ENCODE data around the gene CPLX3. TPM values are rescaled to one million over a fixed set of nuclear protein-coding genes. Genes with fewer than 3 reads are reported as not detected.
A peak's percentile ranks its signal among the peaks of the same experiment; 100 is the strongest.
"Not testable (repeated sequence)": the region's sequence is repeated elsewhere in the genome, so short reads cannot be mapped to it uniquely, and the experiment has no call there.

CPLX3 gene
- polyA plus RNA-seq, 4 donors = 1.1 TPM; not detected in 3

DNA sequence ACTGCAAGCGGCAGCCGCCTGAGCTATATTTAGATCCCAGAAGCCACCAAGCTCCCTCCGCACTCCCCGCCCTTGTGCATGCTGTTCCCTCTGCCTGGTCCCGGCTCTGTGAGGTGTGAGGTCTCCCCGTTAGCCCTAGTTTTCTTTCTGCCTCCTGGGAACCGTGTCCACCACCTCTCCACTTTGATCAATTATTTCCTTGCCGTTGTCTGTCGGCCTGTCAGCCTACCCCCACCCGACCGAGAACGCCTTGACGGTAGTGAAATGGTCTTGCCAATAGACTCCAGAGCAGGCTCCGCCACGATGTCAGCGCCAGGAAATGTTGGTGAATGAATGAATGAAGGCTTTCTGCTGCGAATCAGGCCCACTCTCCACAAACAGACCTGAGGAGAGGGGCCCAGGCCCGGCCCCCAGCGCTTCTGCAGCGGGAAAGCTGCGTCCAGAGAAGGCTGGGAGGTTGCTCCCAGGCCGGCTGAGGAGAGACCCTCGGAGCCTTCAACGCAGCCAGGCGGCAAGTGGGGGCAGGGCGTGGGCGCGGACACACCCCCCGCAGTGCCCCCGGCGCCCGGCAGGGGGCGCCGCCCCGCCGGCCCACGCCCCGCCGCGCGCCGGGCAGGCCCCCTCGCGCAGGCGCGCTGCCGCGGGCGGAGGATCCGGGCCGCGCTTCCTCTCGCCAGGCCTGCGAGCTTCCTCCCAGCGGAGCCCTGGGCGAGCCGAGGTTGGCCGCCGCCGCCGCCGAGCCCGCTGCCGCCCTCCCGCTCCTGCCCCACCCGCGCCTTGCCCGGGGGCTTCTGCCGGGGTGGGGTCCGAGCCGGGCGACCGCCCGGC lies 44.8 kb upstream of the CPLX3 start, which contains the start of gene CSK:
TSS of gene CSK (plus strand) at position 650 of the 828 bp plus-strand sequence. CDS start 16,218 bp downstream, outside the sequence.
- Histone ChIP-seq H3K27ac (ENCODE audit: low read depth in 1 of 3, low read length in 2 of 3) (peak within 1 kb of the TSS; percentile 47 to 89 (median 83)), H3K36me3 (ENCODE audit: control insufficient read depth in 3 of 3, insufficient read depth in 2 of 3, low read depth in 1 of 3, low read length in 3 of 3) (peaks cover 0 to 34% (median 0%) of the 10 kb centered on the region in 3 donors), H3K4me1 (ENCODE audit: control insufficient read depth in 3 of 3, insufficient read depth in 2 of 3, low read depth in 1 of 3, low read length in 2 of 3) (peaks cover 12 to 78% (median 30%) of the 10 kb centered on the region in 3 donors), H3K9me3 (ENCODE audit: control insufficient read depth in 2 of 2, insufficient read depth in 1 of 2, low read depth in 1 of 2, low read length in 1 of 2) (no peaks in the 10 kb centered on the region), H3K4me3 (ENCODE audit: low read depth in 1 of 3, low read length in 3 of 3) (peak within 1 kb of the TSS; percentile 84 to 90 (median 88)), H3K27me3 (ENCODE audit: control insufficient read depth in 3 of 3, insufficient read depth in 3 of 3, low read length in 3 of 3) (no peaks in the 10 kb centered on the region)
- 0 to 1% (median 1%) methylated on average over 34 to 74 of the region's 74 CpGs for WGBS, 3 donors
- FAIRE-seq = no peak
- peak; percentile 75 to 85 for DNase-seq

DNA sequence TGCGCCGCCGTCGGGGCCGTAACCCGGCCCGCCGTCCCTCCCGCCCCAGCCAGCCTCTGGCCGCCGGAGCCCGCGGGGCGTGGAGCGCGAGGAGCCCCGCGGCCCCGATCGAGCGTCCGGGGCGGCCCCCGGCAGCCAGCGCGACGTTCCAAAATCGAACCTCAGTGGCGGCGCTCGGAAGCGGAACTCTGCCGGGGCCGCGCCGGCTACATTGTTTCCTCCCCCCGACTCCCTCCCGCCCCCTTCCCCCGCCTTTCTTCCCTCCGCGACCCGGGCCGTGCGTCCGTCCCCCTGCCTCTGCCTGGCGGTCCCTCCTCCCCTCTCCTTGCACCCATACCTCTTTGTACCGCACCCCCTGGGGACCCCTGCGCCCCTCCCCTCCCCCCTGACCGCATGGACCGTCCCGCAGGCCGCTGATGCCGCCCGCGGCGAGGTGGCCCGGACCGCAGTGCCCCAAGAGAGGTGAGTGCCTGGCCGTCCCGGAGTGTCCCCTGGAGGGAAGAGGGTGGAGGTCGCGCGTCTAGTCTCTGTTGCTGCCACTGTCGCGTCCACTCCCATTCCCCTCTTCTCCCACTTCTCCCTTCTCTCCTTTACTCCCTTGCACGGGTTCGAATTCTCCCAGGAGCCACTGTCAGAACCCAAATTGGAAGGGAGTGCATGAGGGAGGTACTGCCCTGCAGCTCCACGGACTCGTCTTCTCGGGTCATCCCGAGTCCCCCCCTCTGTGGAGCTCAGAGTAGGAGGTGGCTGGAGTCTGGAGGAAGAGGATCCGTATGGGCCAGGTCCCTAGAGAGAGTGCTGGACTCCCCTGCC lies 44.0 kb upstream of the CPLX3 start:
- H3K4me1 ChIP-seq (ENCODE audit: control insufficient read depth in 3 of 3, insufficient read depth in 2 of 3, low read depth in 1 of 3, low read length in 2 of 3) = peaks cover 10 to 78% (median 38%) of the 10 kb centered on the region in 3 donors

DNA sequence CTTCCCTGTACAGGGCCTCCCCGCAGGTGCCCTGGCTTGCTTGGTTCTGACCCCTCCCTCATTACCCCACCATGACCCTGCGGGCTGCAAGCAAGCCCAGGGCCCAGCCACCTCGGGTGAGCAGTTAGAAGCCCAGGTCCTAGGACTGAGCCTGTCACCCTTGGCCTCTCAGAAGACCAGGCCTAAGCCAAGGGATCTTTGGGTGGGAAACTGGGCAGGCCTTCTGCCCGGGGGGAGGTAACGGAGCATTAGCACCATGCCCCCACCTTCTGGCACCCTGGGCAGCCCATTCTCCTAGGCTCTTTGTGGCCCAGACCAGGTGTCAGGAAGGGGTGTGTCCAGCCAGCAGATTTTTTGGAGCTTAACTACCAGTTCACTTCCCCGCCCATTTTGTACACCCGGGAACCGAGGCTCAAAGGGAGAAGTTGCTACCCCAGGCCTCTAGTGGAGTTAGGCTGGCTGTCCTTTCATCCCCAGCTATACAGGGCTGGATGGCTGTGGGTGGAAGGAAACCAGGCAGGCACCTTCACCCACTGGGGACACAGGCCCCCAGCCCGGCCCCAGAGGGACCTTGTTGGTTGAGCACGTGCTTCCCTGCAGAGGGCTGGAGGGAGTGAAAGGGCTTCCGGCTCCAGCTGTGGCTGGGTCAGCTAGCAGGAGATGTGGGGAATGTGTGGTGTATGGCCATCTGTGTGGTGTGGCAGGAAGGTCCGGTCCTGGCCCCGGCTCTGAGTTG lies 43.2 kb upstream of the CPLX3 start:
- WGBS, 3 donors = 0 to 4% (median 3%) methylated on average over 13 of the region's 13 CpGs
- FAIRE-seq (no peak), DNase-seq (peak in 1 of 2 donors; percentile 61)
- Histone ChIP-seq H3K27me3 (ENCODE audit: control insufficient read depth in 3 of 3, insufficient read depth in 3 of 3, low read length in 3 of 3) (no peaks in the 10 kb centered on the region), H3K36me3 (ENCODE audit: control insufficient read depth in 3 of 3, insufficient read depth in 2 of 3, low read depth in 1 of 3, low read length in 3 of 3) (peaks cover 0 to 47% (median 0%) of the 10 kb centered on the region in 3 donors), H3K9me3 (ENCODE audit: control insufficient read depth in 2 of 2, insufficient read depth in 1 of 2, low read depth in 1 of 2, low read length in 1 of 2) (no peaks in the 10 kb centered on the region), H3K4me1 (ENCODE audit: control insufficient read depth in 3 of 3, insufficient read depth in 2 of 3, low read depth in 1 of 3, low read length in 2 of 3) (peaks cover 10 to 79% (median 34%) of the 10 kb centered on the region in 3 donors), H3K4me3 (ENCODE audit: low read depth in 1 of 3, low read length in 3 of 3) (peak overlapping the region; percentile 84 to 90 (median 88)), H3K27ac (ENCODE audit: low read depth in 1 of 3, low read length in 2 of 3) (peak overlapping the region; percentile 47 to 83 (median 47))

More for the DNA sequence above, 44.0 kb upstream of the CPLX3 start:
- FAIRE-seq (no peak), DNase-seq (no peak)
- 0 to 1% (median 0%) methylated on average over 32 to 72 of the region's 72 CpGs for WGBS, 3 donors
- H3K4me3 ChIP-seq (ENCODE audit: low read depth in 1 of 3, low read length in 3 of 3) = peak overlapping the region; percentile 84 to 90 (median 88)
- H3K27ac ChIP-seq (ENCODE audit: low read depth in 1 of 3, low read length in 2 of 3) = peak overlapping the region; percentile 47 to 89 (median 83)
- H3K9me3 ChIP-seq (ENCODE audit: control insufficient read depth in 2 of 2, insufficient read depth in 1 of 2, low read depth in 1 of 2, low read length in 1 of 2) = no peaks in the 10 kb centered on the region
- peaks cover 0 to 39% (median 0%) of the 10 kb centered on the region in 3 donors for H3K36me3 ChIP-seq (ENCODE audit: control insufficient read depth in 3 of 3, insufficient read depth in 2 of 3, low read depth in 1 of 3, low read length in 3 of 3)
- no peaks in the 10 kb centered on the region for H3K27me3 ChIP-seq (ENCODE audit: control insufficient read depth in 3 of 3, insufficient read depth in 3 of 3, low read length in 3 of 3)

DNA sequence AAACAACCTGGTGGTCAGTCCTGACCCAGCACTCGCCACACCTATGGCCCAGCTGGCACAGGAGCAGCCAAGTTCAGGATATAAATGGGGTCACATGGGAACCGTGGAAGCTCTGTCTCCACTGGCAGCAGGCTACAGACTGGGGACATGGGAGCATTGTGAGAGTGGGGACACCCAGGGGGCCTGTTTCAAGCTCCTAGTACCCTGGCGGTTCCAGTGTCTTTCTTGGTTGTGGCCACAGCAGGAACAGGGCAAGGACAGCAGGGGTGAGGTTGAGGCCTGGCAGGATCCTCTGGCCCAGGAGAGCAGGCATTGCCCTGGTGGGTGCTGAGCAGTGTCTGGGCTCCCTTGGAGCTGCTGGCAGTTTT lies 42.6 kb upstream of the CPLX3 start:
- Histone ChIP-seq H3K27ac (ENCODE audit: low read depth in 1 of 3, low read length in 2 of 3) (peak overlapping the region; percentile 47 to 83 (median 47)), H3K36me3 (ENCODE audit: control insufficient read depth in 3 of 3, insufficient read depth in 2 of 3, low read depth in 1 of 3, low read length in 3 of 3) (peaks cover 0 to 53% (median 0%) of the 10 kb centered on the region in 3 donors), H3K9me3 (ENCODE audit: control insufficient read depth in 2 of 2, insufficient read depth in 1 of 2, low read depth in 1 of 2, low read length in 1 of 2) (no peaks in the 10 kb centered on the region), H3K27me3 (ENCODE audit: control insufficient read depth in 3 of 3, insufficient read depth in 3 of 3, low read length in 3 of 3) (no peaks in the 10 kb centered on the region), H3K4me1 (ENCODE audit: control insufficient read depth in 3 of 3, insufficient read depth in 2 of 3, low read depth in 1 of 3, low read length in 2 of 3) (peaks cover 7 to 79% (median 35%) of the 10 kb centered on the region in 3 donors), H3K4me3 (ENCODE audit: low read depth in 1 of 3, low read length in 3 of 3) (peak overlapping the region; percentile 84 to 90 (median 88))
- FAIRE-seq (no peak), DNase-seq (no peak)
- WGBS, 3 donors = 11 to 24% (median 18%) methylated on average over 3 of the region's 3 CpGs

DNA sequence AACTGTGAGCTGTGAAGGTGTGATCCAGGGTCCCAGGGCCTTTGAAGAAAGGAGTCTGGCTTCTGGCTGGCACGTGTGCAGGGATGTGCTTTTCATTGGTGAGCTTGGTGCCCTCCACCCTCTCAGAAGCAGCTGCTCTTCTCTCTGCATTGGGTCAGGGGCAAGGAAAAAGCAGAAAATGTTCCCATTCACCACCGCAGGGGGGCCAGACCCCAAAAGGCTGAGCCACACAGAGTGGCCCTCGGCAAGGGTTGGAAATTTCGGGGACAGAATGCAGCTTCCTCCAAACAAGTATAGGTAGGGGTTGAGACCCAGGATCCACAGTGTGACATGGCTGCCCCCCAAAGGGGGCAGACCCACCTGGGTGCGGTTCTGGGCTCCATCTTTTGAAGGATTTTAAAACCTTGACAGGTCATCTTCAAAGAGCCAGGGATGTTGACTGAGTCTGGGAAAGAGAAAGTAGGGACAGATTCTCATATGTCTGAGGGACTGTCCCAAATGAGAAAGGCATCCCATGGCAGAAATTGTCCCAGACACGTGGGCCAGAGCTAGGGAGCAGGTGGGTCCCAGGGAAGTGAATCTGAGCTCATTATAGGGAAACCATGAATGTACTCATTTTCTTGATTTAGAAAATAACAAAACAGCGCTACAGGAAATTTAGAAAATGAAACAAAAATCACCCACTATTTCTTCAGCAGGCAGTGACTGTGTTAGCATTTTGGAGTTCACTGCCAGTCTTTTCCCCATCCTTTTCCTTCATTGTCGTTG lies 41.8 kb upstream of the CPLX3 start:
- Histone ChIP-seq H3K27ac (ENCODE audit: low read depth in 1 of 3, low read length in 2 of 3) (peak overlapping the region; percentile 12 to 89 (median 21)), H3K4me3 (ENCODE audit: low read depth in 1 of 3, low read length in 3 of 3) (peak overlapping the region; percentile 13 to 90 (median 84)), H3K36me3 (ENCODE audit: control insufficient read depth in 3 of 3, insufficient read depth in 2 of 3, low read depth in 1 of 3, low read length in 3 of 3) (peaks cover 0 to 60% (median 0%) of the 10 kb centered on the region in 3 donors), H3K9me3 (ENCODE audit: control insufficient read depth in 2 of 2, insufficient read depth in 1 of 2, low read depth in 1 of 2, low read length in 1 of 2) (no peaks in the 10 kb centered on the region), H3K4me1 (ENCODE audit: control insufficient read depth in 3 of 3, insufficient read depth in 2 of 3, low read depth in 1 of 3, low read length in 2 of 3) (peaks cover 7 to 83% (median 42%) of the 10 kb centered on the region in 3 donors), H3K27me3 (ENCODE audit: control insufficient read depth in 3 of 3, insufficient read depth in 3 of 3, low read length in 3 of 3) (no peaks in the 10 kb centered on the region)
- FAIRE-seq (no peak), DNase-seq (no peak)
- 36 to 48% (median 41%) methylated on average over 8 of the region's 8 CpGs for WGBS, 3 donors

- Histone ChIP-seq H3K9me3 (ENCODE audit: control insufficient read depth in 2 of 2, insufficient read depth in 1 of 2, low read depth in 1 of 2, low read length in 1 of 2) (no peaks in the 10 kb centered on the region), H3K27me3 (ENCODE audit: control insufficient read depth in 3 of 3, insufficient read depth in 3 of 3, low read length in 3 of 3) (no peaks in the 10 kb centered on the region), H3K27ac (ENCODE audit: low read depth in 1 of 3, low read length in 2 of 3) (peak overlapping the region; percentile 21 to 89 (median 61)), H3K4me1 (ENCODE audit: control insufficient read depth in 3 of 3, insufficient read depth in 2 of 3, low read depth in 1 of 3, low read length in 2 of 3) (peaks cover 8 to 83% (median 48%) of the 10 kb centered on the region in 3 donors), H3K36me3 (ENCODE audit: control insufficient read depth in 3 of 3, insufficient read depth in 2 of 3, low read depth in 1 of 3, low read length in 3 of 3) (peaks cover 0 to 68% (median 0%) of the 10 kb centered on the region in 3 donors), H3K4me3 (ENCODE audit: low read depth in 1 of 3, low read length in 3 of 3) (peak overlapping the region in 1 of 3 donors; percentile 13)
- no peak for FAIRE-seq
- no peak for DNase-seq
- 49 to 62% (median 62%) methylated on average over 13 of the region's 13 CpGs for WGBS, 3 donors
Observed at GRCh38 chr15:74785194-74786032, 41.0 kb upstream of the CPLX3 start.

DNA sequence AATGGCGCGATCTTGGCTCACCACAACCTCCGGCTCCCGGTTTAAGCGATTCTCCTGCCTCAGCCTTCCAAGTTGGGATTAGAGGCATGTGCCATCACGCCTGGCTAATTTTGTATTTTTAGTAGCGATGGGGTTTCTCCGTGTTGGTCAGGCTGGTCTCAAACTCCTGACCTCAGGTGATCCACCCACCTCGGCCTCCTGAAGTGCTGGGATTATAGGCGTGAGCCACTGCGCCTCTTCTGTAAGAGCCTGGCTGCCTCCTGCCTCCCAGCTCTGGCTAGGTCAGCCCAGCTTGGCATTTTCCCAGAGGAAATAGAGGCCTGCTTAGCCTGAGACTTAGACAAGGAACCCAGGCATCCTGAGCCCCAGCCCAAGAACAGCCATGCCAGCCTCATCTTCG lies 40.3 kb upstream of the CPLX3 start:
- DNase-seq; H3K27me3 ChIP-seq (ENCODE audit: control insufficient read depth in 3 of 3, insufficient read depth in 3 of 3, low read length in 3 of 3); FAIRE-seq; H3K4me3 ChIP-seq (ENCODE audit: low read depth in 1 of 3, low read length in 3 of 3); H3K9me3 ChIP-seq (ENCODE audit: control insufficient read depth in 2 of 2, insufficient read depth in 1 of 2, low read depth in 1 of 2, low read length in 1 of 2): not testable (repeated sequence)
- H3K36me3 ChIP-seq (ENCODE audit: control insufficient read depth in 3 of 3, insufficient read depth in 2 of 3, low read depth in 1 of 3, low read length in 3 of 3) = peaks cover 0 to 72% (median 0%) of the 10 kb centered on the region in 3 donors
- 62 to 73% (median 62%) methylated on average over 12 of the region's 12 CpGs for WGBS, 3 donors
- peak overlapping the region in 2 of 3 donors; percentile 63 to 84 for H3K27ac ChIP-seq (ENCODE audit: low read depth in 1 of 3, low read length in 2 of 3)
- peaks cover 6 to 83% (median 52%) of the 10 kb centered on the region in 3 donors for H3K4me1 ChIP-seq (ENCODE audit: control insufficient read depth in 3 of 3, insufficient read depth in 2 of 3, low read depth in 1 of 3, low read length in 2 of 3)

All from small intestine (tissue), 7 donors.